Fibroblast of mammary gland (primary cell): Measurements from ENCODE around the gene ZNF496.
"Not testable (repeated sequence)": the region's sequence is repeated elsewhere in the genome, so short reads cannot be mapped to it uniquely, and the experiment has no call there.

Experiments
- DNase-seq: peaks from one replicate; pipeline ENCODE4 v3.0.0-alpha.2; 2010; ENCODE audit warnings: low read depth
- H3K4me3 ChIP-seq: 2 replicates; pipeline ENCODE4 v1.5.1; 2011; ENCODE audit warnings: low read depth, mild to moderate bottlenecking, low read length, moderate library complexity; ENCODE audit not compliant: control insufficient read depth
- TF ChIP-seq, protein P1 (sequence below): conservative IDR thresholded peaks from 2 replicates; pipeline ENCODE4 v1.5.1; 2011; ENCODE audit warnings: low read depth, low read length, inconsistent platforms; ENCODE audit not compliant: control insufficient read depth, insufficient read depth

The ZNF496 gene

GRCh38 chr1:247331525-247332214 is at the start of gene ZNF496:
Gene ZNF496, minus strand, starts transcription at chr1:247331867. Its CDS starts 2,289 bp downstream, at chr1:247329578.
- DNase-seq: peak; percentile 85
- peak within 1 kb of the TSS; percentile 80 for H3K4me3 ChIP-seq
- TF ChIP-seq, protein P1, sequence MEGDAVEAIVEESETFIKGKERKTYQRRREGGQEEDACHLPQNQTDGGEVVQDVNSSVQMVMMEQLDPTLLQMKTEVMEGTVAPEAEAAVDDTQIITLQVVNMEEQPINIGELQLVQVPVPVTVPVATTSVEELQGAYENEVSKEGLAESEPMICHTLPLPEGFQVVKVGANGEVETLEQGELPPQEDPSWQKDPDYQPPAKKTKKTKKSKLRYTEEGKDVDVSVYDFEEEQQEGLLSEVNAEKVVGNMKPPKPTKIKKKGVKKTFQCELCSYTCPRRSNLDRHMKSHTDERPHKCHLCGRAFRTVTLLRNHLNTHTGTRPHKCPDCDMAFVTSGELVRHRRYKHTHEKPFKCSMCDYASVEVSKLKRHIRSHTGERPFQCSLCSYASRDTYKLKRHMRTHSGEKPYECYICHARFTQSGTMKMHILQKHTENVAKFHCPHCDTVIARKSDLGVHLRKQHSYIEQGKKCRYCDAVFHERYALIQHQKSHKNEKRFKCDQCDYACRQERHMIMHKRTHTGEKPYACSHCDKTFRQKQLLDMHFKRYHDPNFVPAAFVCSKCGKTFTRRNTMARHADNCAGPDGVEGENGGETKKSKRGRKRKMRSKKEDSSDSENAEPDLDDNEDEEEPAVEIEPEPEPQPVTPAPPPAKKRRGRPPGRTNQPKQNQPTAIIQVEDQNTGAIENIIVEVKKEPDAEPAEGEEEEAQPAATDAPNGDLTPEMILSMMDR: no peak

GRCh38 chr1:247378334-247379073 is 46.8 kb upstream of the ZNF496 start:
- H3K4me3 ChIP-seq: no peak overlapping the region
- no peak for DNase-seq
- TF ChIP-seq, protein P1: no peak

DNA sequence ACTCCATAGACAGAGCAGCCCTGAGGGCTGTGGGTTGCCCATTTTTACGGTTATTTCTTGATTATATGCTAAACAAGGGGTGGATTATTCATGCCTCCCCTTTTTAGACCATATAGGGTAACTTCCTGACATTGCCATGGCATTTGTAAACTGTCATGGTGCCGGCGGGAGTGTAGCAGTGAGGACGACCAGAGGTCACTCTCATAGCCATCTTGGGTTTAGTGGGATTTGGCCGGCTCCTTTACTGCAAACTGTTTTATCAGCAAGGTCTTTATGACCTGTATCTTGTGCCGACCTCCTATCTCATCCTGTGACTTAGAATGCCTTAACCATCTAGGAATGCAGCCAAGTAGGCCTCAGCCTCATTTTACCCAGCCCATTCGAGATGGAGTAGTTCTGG is 46.0 kb upstream of the ZNF496 start:
- DNase-seq: not testable (repeated sequence)

GRCh38 chr1:247376659-247377058 is 45.0 kb upstream of the ZNF496 start:
- TF ChIP-seq, protein P1: no peak
- DNase-seq: no peak
- no peak overlapping the region for H3K4me3 ChIP-seq

More for the DNA sequence above, 46.0 kb upstream of the ZNF496 start:
- H3K4me3 ChIP-seq: not testable (repeated sequence)

DNA sequence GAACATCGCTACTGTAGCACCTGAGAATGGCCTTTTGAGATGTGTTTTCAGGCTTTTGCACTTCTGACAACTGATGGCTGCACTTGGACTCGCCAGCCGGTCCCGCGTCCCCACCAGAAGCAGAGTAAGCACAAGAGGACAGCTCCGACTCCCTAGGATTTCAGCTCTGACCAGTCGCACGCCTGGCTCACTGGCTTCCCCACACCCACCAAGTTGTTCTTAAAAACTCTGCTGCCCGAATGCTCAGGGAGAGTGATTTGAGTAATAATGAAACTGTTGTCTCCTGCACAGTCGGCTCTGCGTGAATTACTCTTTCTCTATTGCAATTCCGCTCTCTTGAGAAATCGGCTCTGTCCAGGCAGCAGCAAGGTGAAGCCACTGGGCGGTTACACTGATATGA is 44.1 kb upstream of the ZNF496 start:
- no peak for DNase-seq
- TF ChIP-seq, protein P1: no peak
- no peak overlapping the region for H3K4me3 ChIP-seq

DNA sequence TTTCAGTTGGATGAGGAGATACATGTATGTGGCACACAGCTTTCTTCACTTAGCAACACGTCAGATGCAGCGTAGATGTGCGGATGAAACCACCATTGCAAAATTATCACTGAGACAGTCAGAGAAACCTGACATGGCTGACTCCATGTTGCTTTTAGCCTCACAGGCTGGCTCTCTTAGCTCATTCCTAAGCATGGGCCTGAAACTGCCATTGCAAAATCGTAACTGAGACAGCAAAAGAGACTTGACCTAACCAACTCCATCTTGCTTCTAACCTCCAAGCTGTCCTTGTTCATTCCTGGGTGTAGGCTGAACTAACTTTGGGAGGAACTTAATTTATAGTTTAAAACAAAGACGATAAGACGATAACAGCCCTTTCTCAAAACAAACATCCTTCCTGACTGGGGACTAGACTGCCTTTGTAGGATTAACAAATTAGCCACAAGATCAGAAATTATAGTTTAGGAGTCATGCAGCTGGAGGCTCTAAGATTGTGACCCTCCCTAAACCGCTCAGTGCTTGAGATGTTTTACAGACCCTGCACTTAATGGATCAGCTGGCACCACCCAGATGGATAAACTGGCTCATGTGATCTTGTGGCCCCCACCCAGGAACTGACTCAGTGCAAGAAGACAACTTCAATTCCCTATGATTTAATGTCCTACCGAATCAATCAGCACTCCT is 43.1 kb upstream of the ZNF496 start:
- not testable (repeated sequence) for DNase-seq, H3K4me3 ChIP-seq

DNA sequence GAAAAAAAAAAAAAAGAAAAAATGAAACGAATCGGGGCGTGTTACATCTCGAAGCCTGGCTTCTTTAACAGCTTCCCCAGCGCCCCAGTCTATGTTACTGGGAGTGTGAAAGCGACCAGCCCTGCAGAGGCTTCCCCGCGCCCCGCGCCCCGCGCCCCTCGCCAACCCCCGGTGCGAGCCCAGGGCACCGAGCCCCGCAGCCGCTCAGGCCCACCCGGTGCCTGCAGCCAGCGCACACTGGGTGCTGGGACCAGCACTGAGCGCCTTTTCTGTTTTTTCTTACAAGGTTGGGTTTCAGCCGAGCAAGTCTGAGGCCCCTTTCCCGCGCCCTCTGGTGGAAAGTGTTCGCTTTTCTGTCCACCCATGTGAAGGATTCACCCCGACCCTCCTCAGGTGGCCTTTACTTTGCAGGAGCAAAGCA is 42.1 kb upstream of the ZNF496 start:
- TF ChIP-seq, protein P1: peak; percentile 57
- peak; percentile 50 for DNase-seq
- H3K4me3 ChIP-seq: peak overlapping the region; percentile 2
